ENCODE results near the gene ACVRL1.
A peak's percentile ranks its signal among the peaks of the same experiment; 100 is the strongest.

The ACVRL1 gene

GRCh38 chr12:51917746-51918453, 10.6 kb downstream of the ACVRL1 start:
- no peak for DNase-seq

- no peak for DNase-seq
These were observed 12.7 kb downstream of the ACVRL1 start for GRCh38 chr12:51920046-51920445.

GRCh38 chr12:51921017-51921725, 13.9 kb downstream of the ACVRL1 start:
- peak; percentile 75 for DNase-seq

- DNase-seq, result no peak
These were observed 14.8 kb downstream of the ACVRL1 start for GRCh38 chr12:51922146-51922545.

- DNase-seq, result peak; percentile 54
These were observed 15.6 kb downstream of the ACVRL1 start for GRCh38 chr12:51922762-51923505.

GRCh38 chr12:51923506-51924365, 16.4 kb downstream of the ACVRL1 start:
- peak; percentile 62 for DNase-seq

- DNase-seq, result no peak
These were observed 17.4 kb downstream of the ACVRL1 start for GRCh38 chr12:51924551-51925319.

GRCh38 chr12:51925346-51926063, 18.2 kb downstream of the ACVRL1 start:
- no peak for DNase-seq

- no peak for DNase-seq
These were observed 18.8 kb downstream of the ACVRL1 start for GRCh38 chr12:51926064-51926632.

- DNase-seq, result no peak
These were observed 19.4 kb downstream of the ACVRL1 start for GRCh38 chr12:51926718-51927117.

GRCh38 chr12:51932218-51933076, 25.1 kb downstream of the ACVRL1 start:
- no peak for DNase-seq

GRCh38 chr12:51934080-51934479, 26.8 kb downstream of the ACVRL1 start:
- DNase-seq, result no peak

GRCh38 chr12:51937926-51938325, 30.6 kb downstream of the ACVRL1 start:
- DNase-seq, result no peak

- no peak for DNase-seq
These were observed 31.4 kb downstream of the ACVRL1 start for GRCh38 chr12:51938726-51939125.

GRCh38 chr12:51941011-51941581, 33.8 kb downstream of the ACVRL1 start:
- no peak for DNase-seq

GRCh38 chr12:51941604-51942003, 34.3 kb downstream of the ACVRL1 start:
- DNase-seq, result no peak

GRCh38 chr12:51942056-51942455, 34.8 kb downstream of the ACVRL1 start:
- no peak for DNase-seq

GRCh38 chr12:51942501-51943000, 35.2 kb downstream of the ACVRL1 start:
- no peak for DNase-seq

- DNase-seq, result no peak
These were observed 36.0 kb downstream of the ACVRL1 start for GRCh38 chr12:51943346-51943745.

Measured in right hindlimb (tissue), 1 donor.